PFSK-1 (cell line): ENCODE measurements around the gene FAM168A.

Experiments used
- FOXP2 ChIP-seq: optimal IDR thresholded peaks from 2 replicates; pipeline ENCODE3; 2011; ENCODE audit warnings: borderline replicate concordance, control low read depth, inconsistent platforms; ENCODE audit not compliant: insufficient read depth; ENCODE audit errors: extremely low read length, extremely low read depth
- POLR2AphosphoS5 ChIP-seq: IDR thresholded peaks from 2 replicates; pipeline ENCODE4 v1.6.1; 2012; ENCODE audit warnings: low read depth, mild to moderate bottlenecking, control low read depth, low read length, moderate library complexity
- SIN3A ChIP-seq: IDR thresholded peaks from 2 replicates; pipeline ENCODE4 v1.6.1; 2012; ENCODE audit warnings: mild to moderate bottlenecking, low read length, moderate library complexity, borderline replicate concordance; ENCODE audit not compliant: insufficient read depth
- TAF1 ChIP-seq: IDR thresholded peaks from 2 replicates; pipeline ENCODE4 v1.6.1; 2012; ENCODE audit warnings: low read length, control low read depth, borderline replicate concordance; ENCODE audit not compliant: insufficient read depth
- TF ChIP-seq, protein P1 (sequence below), 2 experiments: IDR thresholded peaks; 2 replicates each; pipeline versions ENCODE4 v1.6.1 to v1.8.0; 2011 to 2012; ENCODE audit warnings: low read depth in 2 of 2, low read length in 2 of 2, control low read depth in 1 of 2, inconsistent platforms in 1 of 2, mild to moderate bottlenecking in 1 of 2, moderate library complexity in 1 of 2; ENCODE audit not compliant: insufficient read depth in 1 of 2

Gene FAM168A

DNA sequence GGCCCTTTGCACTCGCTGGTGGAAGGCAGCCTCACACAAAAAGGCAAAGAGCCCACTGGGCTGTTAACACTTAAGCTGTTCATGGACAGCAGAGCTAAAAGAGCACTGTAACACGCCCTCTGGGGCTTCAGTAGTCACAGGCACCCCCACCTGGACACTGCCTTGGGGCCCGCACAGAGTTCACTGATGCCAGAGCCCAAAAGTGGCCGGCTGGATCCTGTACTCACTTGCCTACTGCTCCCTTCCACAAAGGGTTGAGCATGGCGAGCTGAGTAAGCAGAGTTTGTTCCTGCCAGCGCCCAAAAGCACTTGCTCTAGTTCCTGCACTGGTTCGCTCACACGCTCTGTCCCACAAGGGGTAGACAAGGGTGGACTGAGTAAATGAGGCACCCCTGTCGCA lies 142.9 kb downstream of the FAM168A start:
- no peak for TF ChIP-seq TAF1
- TF ChIP-seq POLR2AphosphoS5 = no peak
- TF ChIP-seq SIN3A = no peak
- TF ChIP-seq, protein P1, sequence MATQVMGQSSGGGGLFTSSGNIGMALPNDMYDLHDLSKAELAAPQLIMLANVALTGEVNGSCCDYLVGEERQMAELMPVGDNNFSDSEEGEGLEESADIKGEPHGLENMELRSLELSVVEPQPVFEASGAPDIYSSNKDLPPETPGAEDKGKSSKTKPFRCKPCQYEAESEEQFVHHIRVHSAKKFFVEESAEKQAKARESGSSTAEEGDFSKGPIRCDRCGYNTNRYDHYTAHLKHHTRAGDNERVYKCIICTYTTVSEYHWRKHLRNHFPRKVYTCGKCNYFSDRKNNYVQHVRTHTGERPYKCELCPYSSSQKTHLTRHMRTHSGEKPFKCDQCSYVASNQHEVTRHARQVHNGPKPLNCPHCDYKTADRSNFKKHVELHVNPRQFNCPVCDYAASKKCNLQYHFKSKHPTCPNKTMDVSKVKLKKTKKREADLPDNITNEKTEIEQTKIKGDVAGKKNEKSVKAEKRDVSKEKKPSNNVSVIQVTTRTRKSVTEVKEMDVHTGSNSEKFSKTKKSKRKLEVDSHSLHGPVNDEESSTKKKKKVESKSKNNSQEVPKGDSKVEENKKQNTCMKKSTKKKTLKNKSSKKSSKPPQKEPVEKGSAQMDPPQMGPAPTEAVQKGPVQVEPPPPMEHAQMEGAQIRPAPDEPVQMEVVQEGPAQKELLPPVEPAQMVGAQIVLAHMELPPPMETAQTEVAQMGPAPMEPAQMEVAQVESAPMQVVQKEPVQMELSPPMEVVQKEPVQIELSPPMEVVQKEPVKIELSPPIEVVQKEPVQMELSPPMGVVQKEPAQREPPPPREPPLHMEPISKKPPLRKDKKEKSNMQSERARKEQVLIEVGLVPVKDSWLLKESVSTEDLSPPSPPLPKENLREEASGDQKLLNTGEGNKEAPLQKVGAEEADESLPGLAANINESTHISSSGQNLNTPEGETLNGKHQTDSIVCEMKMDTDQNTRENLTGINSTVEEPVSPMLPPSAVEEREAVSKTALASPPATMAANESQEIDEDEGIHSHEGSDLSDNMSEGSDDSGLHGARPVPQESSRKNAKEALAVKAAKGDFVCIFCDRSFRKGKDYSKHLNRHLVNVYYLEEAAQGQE (IDR thresholded peaks at IDR 0.05; ENCODE audit: insufficient read depth in 1 of 2, low read depth in 2 of 2, low read length in 2 of 2) = no peak
- TF ChIP-seq FOXP2 = no peak

GRCh38 chr11:73453562-73453961 lies 144.3 kb downstream of the FAM168A start:
- no peak for TF ChIP-seq FOXP2
- TF ChIP-seq, protein P1 (IDR thresholded peaks at IDR 0.05; ENCODE audit: insufficient read depth in 1 of 2, low read depth in 2 of 2, low read length in 2 of 2) = no peak
- TF ChIP-seq POLR2AphosphoS5 = no peak
- no peak for TF ChIP-seq TAF1
- TF ChIP-seq SIN3A = no peak

DNA sequence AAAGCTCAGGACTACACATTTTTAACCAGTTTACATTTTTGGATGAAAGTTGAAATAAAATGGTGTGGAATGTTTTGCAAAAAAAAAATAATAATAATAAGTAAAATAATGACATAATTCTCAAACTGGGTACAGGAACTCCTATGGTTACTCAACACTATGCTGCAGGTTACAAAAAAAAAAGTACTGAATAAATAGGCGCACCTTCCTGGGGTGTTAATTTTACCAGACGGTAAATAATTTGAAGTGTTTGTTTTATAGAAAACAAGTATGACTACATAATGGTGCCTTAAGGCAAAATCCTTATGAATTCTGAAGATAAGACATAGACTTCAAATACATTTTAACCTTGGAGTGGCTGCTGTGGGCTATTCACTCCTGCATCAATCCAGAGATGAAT lies 145.2 kb downstream of the FAM168A start:
- TF ChIP-seq, protein P1 (IDR thresholded peaks at IDR 0.05; ENCODE audit: insufficient read depth in 1 of 2, low read depth in 2 of 2, low read length in 2 of 2) = no peak
- no peak for TF ChIP-seq TAF1

- TF ChIP-seq SIN3A (no peak), TAF1 (no peak), POLR2AphosphoS5 (no peak), FOXP2 (no peak)
- TF ChIP-seq, protein P1 (IDR thresholded peaks at IDR 0.05; ENCODE audit: insufficient read depth in 1 of 2, low read depth in 2 of 2, low read length in 2 of 2) = no peak
Measured at GRCh38 chr11:73451896-73452295, 146.0 kb downstream of the FAM168A start.

GRCh38 chr11:73446766-73447165 lies 151.1 kb downstream of the FAM168A start:
- TF ChIP-seq FOXP2 (no peak), SIN3A (no peak), TAF1 (no peak), POLR2AphosphoS5 (no peak)
- TF ChIP-seq, protein P1 (IDR thresholded peaks at IDR 0.05; ENCODE audit: insufficient read depth in 1 of 2, low read depth in 2 of 2, low read length in 2 of 2) = no peak
